ENCODE measurements around the gene LRAT. TPM values are rescaled to one million over a fixed set of nuclear protein-coding genes. Genes with fewer than 3 reads are reported as not detected.

LRAT gene
- not detected in 2 replicates for total RNA-seq

GRCh38 chr4:154743683-154744340 is at the start of gene LRAT:
Gene LRAT (plus strand): TSS chr4:154744000. CDS start chr4:154744327, 327 bp downstream.
- no peak for TF ChIP-seq CTCF (IDR thresholded peaks at IDR 0.05; ENCODE audit: insufficient read depth, low read depth, low read length)
- peak within 1 kb of the TSS; percentile 29 for H3K4me3 ChIP-seq (ENCODE audit: low read depth, low read length)
- no peak for DNase-seq (ENCODE audit: low read depth)

- no peak for TF ChIP-seq CTCF (IDR thresholded peaks at IDR 0.05; ENCODE audit: insufficient read depth, low read depth, low read length)
- H3K4me3 ChIP-seq (ENCODE audit: low read depth, low read length) = no peak overlapping the region
- DNase-seq (ENCODE audit: low read depth) = no peak
These were observed 35.9 kb upstream of the LRAT start for GRCh38 chr4:154707877-154708276.

GRCh38 chr4:154709550-154709949 is 34.2 kb upstream of the LRAT start:
- no peak for DNase-seq (ENCODE audit: low read depth)
- no peak for TF ChIP-seq CTCF (IDR thresholded peaks at IDR 0.05; ENCODE audit: insufficient read depth, low read depth, low read length)
- no peak overlapping the region for H3K4me3 ChIP-seq (ENCODE audit: low read depth, low read length)

- no peak overlapping the region for H3K4me3 ChIP-seq (ENCODE audit: low read depth, low read length)
- DNase-seq (ENCODE audit: low read depth) = no peak
- TF ChIP-seq CTCF (IDR thresholded peaks at IDR 0.05; ENCODE audit: insufficient read depth, low read depth, low read length) = no peak
These were observed 32.3 kb upstream of the LRAT start for GRCh38 chr4:154711522-154711921.

GRCh38 chr4:154714339-154715040 is 29.3 kb upstream of the LRAT start:
- no peak overlapping the region for H3K4me3 ChIP-seq (ENCODE audit: low read depth, low read length)
- no peak for DNase-seq (ENCODE audit: low read depth)
- no peak for TF ChIP-seq CTCF (IDR thresholded peaks at IDR 0.05; ENCODE audit: insufficient read depth, low read depth, low read length)

- no peak overlapping the region for H3K4me3 ChIP-seq (ENCODE audit: low read depth, low read length)
- DNase-seq (ENCODE audit: low read depth) = peak; percentile 49
- TF ChIP-seq CTCF (IDR thresholded peaks at IDR 0.05; ENCODE audit: insufficient read depth, low read depth, low read length) = no peak
These were observed 24.7 kb upstream of the LRAT start for GRCh38 chr4:154719087-154719486.

Data from fibroblast of villous mesenchyme (primary cell).